LoVo (cell line): ENCODE results near the gene CTRB1.
A peak's percentile ranks its signal among the peaks of the same experiment; 100 is the strongest.
"Not testable (repeated sequence)": the region's sequence is repeated elsewhere in the genome, so short reads cannot be mapped to it uniquely, and the experiment has no call there.

Experiments used
- DNase-seq: peaks from one replicate; pipeline ENCODE4 v3.0.0-alpha.2; 2016; ENCODE audit warnings: low spot score

CTRB1 gene

DNA sequence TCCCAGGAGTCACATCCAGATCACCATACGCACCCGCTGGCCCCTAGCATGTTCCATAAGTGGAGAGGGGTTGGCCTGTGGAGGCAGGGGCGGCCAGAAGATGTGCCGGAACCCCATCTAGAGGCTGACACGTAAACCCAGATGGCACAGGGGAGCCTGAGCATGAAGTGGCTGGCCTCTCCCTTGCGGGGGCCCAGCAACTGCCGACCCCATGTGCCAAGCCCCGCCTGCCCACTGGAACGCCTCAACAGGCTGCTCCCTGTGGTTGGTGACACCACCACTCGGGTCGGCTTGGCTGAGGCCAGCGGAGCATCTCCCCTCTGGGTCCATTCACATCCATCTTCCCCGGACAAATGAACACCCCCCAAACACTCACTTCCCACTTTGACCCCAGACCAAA lies 23.2 kb downstream of the CTRB1 start:
- no peak for DNase-seq

GRCh38 chr16:75242436-75243078 lies 23.8 kb downstream of the CTRB1 start:
- DNase-seq: not testable (repeated sequence)

GRCh38 chr16:75243667-75244224 lies 25.0 kb downstream of the CTRB1 start:
- DNase-seq: no peak

- no peak for DNase-seq
Observed at GRCh38 chr16:75244225-75244809, 25.5 kb downstream of the CTRB1 start.

GRCh38 chr16:75244844-75245758 lies 26.3 kb downstream of the CTRB1 start:
- DNase-seq: peak; percentile 34

- no peak for DNase-seq
Observed at GRCh38 chr16:75246504-75247205, 27.9 kb downstream of the CTRB1 start.

GRCh38 chr16:75247249-75247648 lies 28.5 kb downstream of the CTRB1 start:
- no peak for DNase-seq

- no peak for DNase-seq
Observed at GRCh38 chr16:75248142-75248535, 29.4 kb downstream of the CTRB1 start.

- DNase-seq: no peak
Observed at GRCh38 chr16:75248536-75249380, 30.0 kb downstream of the CTRB1 start.

- DNase-seq: no peak
Observed at GRCh38 chr16:75249441-75249840, 30.7 kb downstream of the CTRB1 start.

DNA sequence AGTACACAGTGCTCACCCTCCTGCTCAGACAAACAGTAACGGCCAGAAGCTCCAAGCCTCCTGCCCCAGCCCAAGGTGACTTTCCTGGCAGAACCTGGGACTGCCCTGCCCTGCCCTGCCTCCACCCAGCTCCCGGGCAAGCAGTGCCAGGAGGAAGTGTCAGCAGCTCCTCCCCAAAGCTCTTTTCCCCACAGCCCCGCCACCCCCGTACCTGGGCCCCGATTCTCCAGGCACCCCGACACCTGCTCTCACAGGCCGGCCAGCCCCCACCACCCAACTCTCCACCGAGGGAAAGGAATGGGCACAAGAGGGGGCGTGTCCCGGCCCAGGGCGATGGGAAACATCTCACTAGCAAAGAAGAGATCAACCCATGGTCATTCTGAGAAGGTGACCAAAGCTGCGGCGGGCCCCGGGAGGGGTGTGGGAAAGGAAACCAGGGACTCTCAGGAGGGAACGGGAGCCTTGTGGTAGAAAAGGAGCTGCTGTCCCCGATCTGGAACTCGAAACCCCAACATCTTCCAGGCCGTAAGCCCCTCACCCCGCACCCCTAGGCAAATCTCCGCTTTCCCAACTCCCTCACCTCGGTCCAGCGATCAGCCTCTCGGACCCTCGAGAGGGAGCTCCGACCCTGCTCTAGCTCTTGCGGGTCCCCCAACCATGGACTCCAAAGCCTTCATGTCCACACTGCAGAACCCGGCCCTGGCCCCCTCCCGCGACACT lies 31.5 kb downstream of the CTRB1 start:
- DNase-seq: peak; percentile 29

DNA sequence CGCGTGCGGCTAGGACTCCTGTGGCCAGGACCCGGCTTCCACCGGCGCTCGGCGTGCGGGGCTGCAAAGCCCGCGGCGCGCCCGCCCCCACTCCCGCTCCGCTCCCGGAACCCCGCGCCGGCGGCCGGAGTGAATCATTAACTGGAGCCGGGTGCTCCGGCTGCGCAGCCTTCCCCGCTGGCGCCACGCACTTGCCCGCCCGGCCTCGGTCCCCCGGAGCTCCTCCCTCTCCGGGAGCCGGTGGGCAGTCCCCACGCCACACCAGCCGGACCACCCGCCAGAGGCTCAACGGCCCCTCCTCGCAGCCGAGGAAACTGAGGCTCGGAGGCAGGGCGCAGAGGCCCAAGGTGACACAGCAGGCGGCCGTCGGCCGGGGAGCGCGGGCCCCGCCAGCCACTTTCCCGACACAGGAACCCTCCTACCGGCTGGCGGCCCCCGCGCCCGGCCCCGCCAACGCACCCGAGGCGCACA lies 32.1 kb downstream of the CTRB1 start:
- peak; percentile 63 for DNase-seq

DNA sequence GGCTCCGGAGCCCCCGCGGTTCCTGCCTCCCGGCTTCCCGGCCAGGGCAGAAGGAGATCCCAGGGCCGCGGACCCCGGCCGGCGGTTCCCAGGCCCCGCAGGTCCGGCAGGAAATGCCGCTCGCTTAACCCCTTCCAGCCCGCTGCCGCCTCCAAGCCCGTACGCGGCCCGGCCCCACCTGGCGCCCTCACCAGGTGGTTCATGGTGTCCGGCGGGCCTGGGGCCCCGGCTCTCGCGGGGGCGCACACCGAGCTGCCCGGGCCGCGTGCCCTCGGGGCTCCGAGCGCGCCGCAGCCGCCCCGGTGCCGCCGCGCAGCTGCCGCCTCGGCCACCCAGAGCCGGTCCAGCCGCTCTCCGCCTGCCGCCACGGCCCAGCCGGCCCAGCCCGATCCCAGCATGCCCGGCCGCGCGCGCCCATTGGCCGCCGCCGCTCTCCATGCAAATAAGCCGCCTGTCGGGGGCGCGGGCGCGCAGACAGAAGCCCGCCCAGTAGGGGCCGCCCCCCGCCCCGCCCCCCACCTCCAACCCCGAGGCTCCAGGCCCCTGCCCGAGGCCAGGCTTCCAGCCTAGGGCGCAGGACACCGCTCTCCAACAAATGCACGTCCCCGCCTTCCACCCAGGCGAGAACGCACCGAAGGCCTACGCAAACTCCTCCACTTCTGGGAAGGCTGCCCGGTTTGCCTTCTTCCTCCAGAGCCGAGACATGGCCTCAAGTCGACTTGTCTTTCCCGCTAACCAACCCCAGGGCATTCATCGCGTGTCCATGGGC lies 32.7 kb downstream of the CTRB1 start, which contains the start of gene BCAR1:
Gene BCAR1, minus strand, starts transcription at position 345 of the 769 bp plus-strand sequence. Its CDS starts 142 bp downstream, at position 203.
- DNase-seq: peak; percentile 79

GRCh38 chr16:75252049-75252864 lies 33.5 kb downstream of the CTRB1 start:
- no peak for DNase-seq

DNA sequence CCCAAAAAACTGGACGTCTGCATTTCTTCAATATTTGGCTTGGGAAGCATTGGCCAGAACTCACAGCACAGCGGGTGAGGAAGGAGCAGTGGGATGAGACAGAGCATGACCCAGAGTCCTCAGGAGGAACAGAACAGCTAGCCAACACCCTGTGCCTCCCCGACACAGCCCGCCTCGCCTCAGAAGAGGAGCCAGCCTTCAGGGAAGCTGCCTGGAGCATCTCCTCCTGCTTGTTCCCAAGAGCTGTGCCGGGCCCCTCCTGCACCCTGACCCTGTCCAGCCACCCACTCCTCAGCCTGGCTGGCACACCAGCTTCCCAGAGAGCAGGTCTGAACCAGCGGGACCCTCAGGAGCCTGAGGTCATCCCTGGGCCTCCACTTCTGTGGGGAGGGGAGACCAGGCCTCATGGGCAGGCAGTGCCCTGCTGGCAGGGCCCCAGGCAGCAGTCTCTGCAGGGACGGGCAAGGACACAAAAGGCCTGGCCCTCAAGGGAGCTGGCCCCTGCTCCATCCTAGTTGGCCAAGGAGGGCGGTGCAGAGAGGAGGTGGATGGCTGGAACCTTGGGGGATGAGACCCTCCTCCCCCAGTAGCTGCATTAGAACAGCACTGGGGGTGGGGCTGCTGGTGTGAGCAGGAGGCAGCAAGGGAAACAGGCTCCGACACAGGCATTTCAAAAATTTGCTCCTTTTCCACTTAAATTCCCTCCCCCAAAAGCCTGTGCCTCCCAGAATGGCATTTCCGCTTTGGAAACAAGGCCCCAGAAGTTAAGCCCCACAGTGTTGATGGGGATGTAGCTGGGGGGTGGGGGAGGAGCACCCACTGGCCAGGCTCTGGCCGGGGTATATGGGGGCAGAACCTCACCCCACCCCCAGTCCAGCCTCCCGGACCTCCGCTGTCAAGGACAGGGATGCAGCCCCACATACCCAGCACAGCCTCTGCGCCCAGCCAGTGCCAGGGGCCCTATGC lies 34.4 kb downstream of the CTRB1 start:
- no peak for DNase-seq

GRCh38 chr16:75254359-75254837 lies 35.6 kb downstream of the CTRB1 start:
- DNase-seq: no peak

GRCh38 chr16:75256059-75256571 lies 37.3 kb downstream of the CTRB1 start:
- no peak for DNase-seq
